Daoy (cell line): ENCODE measurements around the gene ZNF488. TPM values are rescaled to one million over a fixed set of nuclear protein-coding genes. Genes with fewer than 3 reads are reported as not detected.
A peak's percentile ranks its signal among the peaks of the same experiment; 100 is the strongest.

Experiments used
- DNase-seq: peaks from one replicate; pipeline ENCODE4 v3.0.0-alpha.2; 2015; ENCODE audit warnings: low read depth
- total RNA-seq: library from RNA; depleted of rRNA; stranded (reverse); fragments of >200 nt; shearing (Covaris generic); gene quantifications from 2 replicates; pipeline ENCODE4 v1.2.3, GENCODE V29; 2014; rRNA removed

The ZNF488 gene
- total RNA-seq, 1 experiment from 2014 or later = 0.97 TPM

- no peak for DNase-seq
Observed at GRCh38 chr10:47330366-47330765, 53.7 kb downstream of the ZNF488 start.

- DNase-seq = no peak
Observed at GRCh38 chr10:47329855-47330254, 54.2 kb downstream of the ZNF488 start.

GRCh38 chr10:47326927-47327330 is 57.2 kb downstream of the ZNF488 start:
- no peak for DNase-seq

GRCh38 chr10:47326306-47326926 is 57.7 kb downstream of the ZNF488 start:
- no peak for DNase-seq

GRCh38 chr10:47325303-47326291 is 58.5 kb downstream of the ZNF488 start:
- DNase-seq = no peak

- no peak for DNase-seq
Observed at GRCh38 chr10:47323636-47324296, 60.3 kb downstream of the ZNF488 start.

GRCh38 chr10:47323087-47323486 is 61.0 kb downstream of the ZNF488 start:
- DNase-seq = no peak

GRCh38 chr10:47322300-47323061 is 61.6 kb downstream of the ZNF488 start, which contains the start of gene GDF2:
Gene GDF2, plus strand, starts transcription at chr10:47322454. Its CDS starts 215 bp downstream, at chr10:47322669.
- no peak for DNase-seq

- no peak for DNase-seq
Observed at GRCh38 chr10:47321521-47322195, 62.4 kb downstream of the ZNF488 start.

GRCh38 chr10:47320812-47321211 is 63.3 kb downstream of the ZNF488 start:
- no peak for DNase-seq

- no peak for DNase-seq
Observed at GRCh38 chr10:47319784-47320183, 64.3 kb downstream of the ZNF488 start.

- peak; percentile 20 for DNase-seq
Observed at GRCh38 chr10:47318706-47319105, 65.4 kb downstream of the ZNF488 start.

- DNase-seq = no peak
Observed at GRCh38 chr10:47317251-47317650, 66.8 kb downstream of the ZNF488 start.

- no peak for DNase-seq
Observed at GRCh38 chr10:47316131-47316530, 68.0 kb downstream of the ZNF488 start.

Other genes with a start within 250 kb of the ZNF488 start
- 0.23 TPM in 1 of 2 replicates, not detected in the other for gene GDF10, start 84.1 kb downstream of the ZNF488 start, total RNA-seq
- not detected in 2 replicates for gene GDF2, start 61.8 kb downstream of the ZNF488 start, total RNA-seq
- not detected in 2 replicates for gene RBP3, start 35.9 kb downstream of the ZNF488 start, total RNA-seq
- gene ANXA8, start 99.8 kb upstream of the ZNF488 start, total RNA-seq = 9.7 and 10.1 TPM in 2 replicates
- gene FAM25G, start 107.4 kb upstream of the ZNF488 start, total RNA-seq = not detected in 2 replicates
- 1.3 and 2.6 TPM in 2 replicates for gene AGAP9, start 139.3 kb upstream of the ZNF488 start, total RNA-seq